ENCODE results near the gene HDGF. TPM values are rescaled to one million over a fixed set of nuclear protein-coding genes. Genes with fewer than 3 reads are reported as not detected.

HDGF gene
- total RNA-seq, 1 donor from 2014 or later = 61.6 TPM

GRCh38 chr1:156755527-156755950 lies 4.1 kb upstream of the HDGF start:
- Histone ChIP-seq H3K9me3 (ENCODE audit: control insufficient read depth in 3 of 3, low read length in 3 of 3) (no peaks in the 10 kb centered on the region), H3K4me1 (ENCODE audit: control insufficient read depth in 3 of 3, insufficient read depth in 3 of 3, low read length in 3 of 3) (peaks cover 18 to 33% (median 31%) of the 10 kb centered on the region in 3 donors), H3K27me3 (ENCODE audit: control insufficient read depth in 3 of 3, insufficient read depth in 3 of 3, low read length in 3 of 3) (no peaks in the 10 kb centered on the region), H3K4me3 (ENCODE audit: low read length in 3 of 3) (no peak overlapping the region), H3K9ac (ENCODE audit: low read depth in 1 of 3, low read length in 3 of 3) (no peak overlapping the region), H3K36me3 (ENCODE audit: control insufficient read depth in 3 of 3, insufficient read depth in 3 of 3, low read length in 3 of 3) (no peaks in the 10 kb centered on the region), H3K27ac (ENCODE audit: low read depth, low read length) (no peak overlapping the region)

- Histone ChIP-seq H3K9me3 (ENCODE audit: control insufficient read depth in 3 of 3, low read length in 3 of 3) (no peaks in the 10 kb centered on the region), H3K4me3 (ENCODE audit: low read length in 3 of 3) (no peak overlapping the region), H3K27ac (ENCODE audit: low read depth, low read length) (no peak overlapping the region), H3K4me1 (ENCODE audit: control insufficient read depth in 3 of 3, insufficient read depth in 3 of 3, low read length in 3 of 3) (peaks cover 27 to 40% (median 38%) of the 10 kb centered on the region in 3 donors), H3K27me3 (ENCODE audit: control insufficient read depth in 3 of 3, insufficient read depth in 3 of 3, low read length in 3 of 3) (no peaks in the 10 kb centered on the region), H3K36me3 (ENCODE audit: control insufficient read depth in 3 of 3, insufficient read depth in 3 of 3, low read length in 3 of 3) (peaks cover 0 to 4% (median 0%) of the 10 kb centered on the region in 3 donors), H3K9ac (ENCODE audit: low read depth in 1 of 3, low read length in 3 of 3) (no peak overlapping the region)
Observed at GRCh38 chr1:156754219-156754618, 2.7 kb upstream of the HDGF start.

DNA sequence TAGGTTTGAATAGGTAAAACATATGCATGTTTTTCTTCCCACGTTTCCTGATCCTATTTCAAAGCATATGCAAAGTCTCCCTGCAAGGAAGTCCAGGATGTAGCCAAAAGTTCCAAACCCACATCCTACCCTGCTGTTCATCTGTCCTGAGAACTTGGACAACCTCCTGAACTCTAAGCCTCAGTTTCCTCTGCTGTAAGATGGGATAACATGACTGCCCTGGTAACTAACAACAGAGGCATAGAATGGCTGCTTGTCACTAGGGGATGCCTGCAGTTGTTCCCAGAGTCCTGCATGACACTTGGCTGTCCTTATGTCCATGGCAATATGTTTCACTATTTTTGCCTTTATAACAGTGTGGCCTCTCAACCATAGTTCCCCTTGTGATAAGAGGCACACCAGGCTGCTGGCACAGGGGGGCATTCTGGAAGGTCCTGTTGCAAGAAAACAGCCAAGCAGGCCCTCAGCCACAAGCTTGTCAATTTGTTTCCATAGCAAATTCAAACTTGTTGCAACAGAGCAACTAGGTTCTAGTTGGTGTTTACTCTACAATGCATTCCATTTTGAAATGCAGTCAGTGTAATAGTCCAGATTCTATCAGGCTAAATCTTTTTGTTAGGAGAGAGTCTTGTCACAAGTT lies 1.5 kb upstream of the HDGF start:
- H3K36me3 ChIP-seq (ENCODE audit: control insufficient read depth in 3 of 3, insufficient read depth in 3 of 3, low read length in 3 of 3) = peaks cover 0 to 4% (median 0%) of the 10 kb centered on the region in 3 donors
- H3K4me3 ChIP-seq (ENCODE audit: low read length in 3 of 3) = peak overlapping the region; percentile 93 to 98 (median 95)
- no peaks in the 10 kb centered on the region for H3K27me3 ChIP-seq (ENCODE audit: control insufficient read depth in 3 of 3, insufficient read depth in 3 of 3, low read length in 3 of 3)
- H3K9ac ChIP-seq (ENCODE audit: low read depth in 1 of 3, low read length in 3 of 3) = peak overlapping the region; percentile 98 to 99 (median 98)
- H3K9me3 ChIP-seq (ENCODE audit: control insufficient read depth in 3 of 3, low read length in 3 of 3) = no peaks in the 10 kb centered on the region
- peaks cover 40 to 52% (median 50%) of the 10 kb centered on the region in 3 donors for H3K4me1 ChIP-seq (ENCODE audit: control insufficient read depth in 3 of 3, insufficient read depth in 3 of 3, low read length in 3 of 3)
- peak overlapping the region; percentile 32 for H3K27ac ChIP-seq (ENCODE audit: low read depth, low read length)

DNA sequence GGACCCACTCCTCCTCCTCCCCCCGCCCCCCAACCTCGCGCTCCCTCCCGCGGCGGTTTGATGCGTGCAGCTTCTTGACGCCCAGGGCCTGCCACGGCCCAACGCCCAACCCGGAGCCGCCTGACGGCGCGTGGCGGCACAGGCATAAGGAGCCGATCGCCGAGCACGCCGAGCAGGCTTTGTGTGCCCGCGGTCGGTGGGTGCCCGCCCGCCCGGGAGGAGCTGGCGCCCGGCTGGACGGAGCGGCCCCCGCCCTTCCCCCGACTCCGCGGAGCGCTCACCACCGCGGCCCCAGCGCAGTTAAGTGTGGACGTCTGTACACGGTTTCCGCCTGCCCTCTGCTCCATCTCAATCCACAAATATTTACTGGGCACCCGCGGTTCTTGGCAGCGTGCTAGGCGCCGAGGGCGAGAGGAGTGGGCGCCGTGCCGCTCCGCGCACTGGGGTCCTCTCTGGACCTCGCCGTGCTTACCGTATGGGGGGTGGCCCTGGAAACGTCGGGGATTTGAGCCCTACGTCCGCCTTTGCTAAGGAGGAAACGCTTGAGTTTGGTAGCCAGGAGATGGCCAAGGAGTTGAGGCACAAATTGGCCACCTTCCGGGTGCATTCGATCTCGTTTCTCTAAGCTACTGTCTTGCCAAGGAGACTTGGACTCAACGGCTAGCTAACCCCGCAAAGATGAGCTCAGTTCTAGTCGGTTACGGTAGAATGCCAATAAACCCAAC lies 444 bp upstream of the HDGF start:
- Histone ChIP-seq H3K9ac (ENCODE audit: low read depth in 1 of 3, low read length in 3 of 3) (peak overlapping the region; percentile 98 to 99 (median 98)), H3K36me3 (ENCODE audit: control insufficient read depth in 3 of 3, insufficient read depth in 3 of 3, low read length in 3 of 3) (peaks cover 0 to 4% (median 0%) of the 10 kb centered on the region in 3 donors), H3K9me3 (ENCODE audit: control insufficient read depth in 3 of 3, low read length in 3 of 3) (no peaks in the 10 kb centered on the region), H3K27ac (ENCODE audit: low read depth, low read length) (peak overlapping the region; percentile 100), H3K27me3 (ENCODE audit: control insufficient read depth in 3 of 3, insufficient read depth in 3 of 3, low read length in 3 of 3) (no peaks in the 10 kb centered on the region), H3K4me3 (ENCODE audit: low read length in 3 of 3) (peak overlapping the region; percentile 93 to 98 (median 95)), H3K4me1 (ENCODE audit: control insufficient read depth in 3 of 3, insufficient read depth in 3 of 3, low read length in 3 of 3) (peaks cover 48 to 61% (median 58%) of the 10 kb centered on the region in 3 donors)

DNA sequence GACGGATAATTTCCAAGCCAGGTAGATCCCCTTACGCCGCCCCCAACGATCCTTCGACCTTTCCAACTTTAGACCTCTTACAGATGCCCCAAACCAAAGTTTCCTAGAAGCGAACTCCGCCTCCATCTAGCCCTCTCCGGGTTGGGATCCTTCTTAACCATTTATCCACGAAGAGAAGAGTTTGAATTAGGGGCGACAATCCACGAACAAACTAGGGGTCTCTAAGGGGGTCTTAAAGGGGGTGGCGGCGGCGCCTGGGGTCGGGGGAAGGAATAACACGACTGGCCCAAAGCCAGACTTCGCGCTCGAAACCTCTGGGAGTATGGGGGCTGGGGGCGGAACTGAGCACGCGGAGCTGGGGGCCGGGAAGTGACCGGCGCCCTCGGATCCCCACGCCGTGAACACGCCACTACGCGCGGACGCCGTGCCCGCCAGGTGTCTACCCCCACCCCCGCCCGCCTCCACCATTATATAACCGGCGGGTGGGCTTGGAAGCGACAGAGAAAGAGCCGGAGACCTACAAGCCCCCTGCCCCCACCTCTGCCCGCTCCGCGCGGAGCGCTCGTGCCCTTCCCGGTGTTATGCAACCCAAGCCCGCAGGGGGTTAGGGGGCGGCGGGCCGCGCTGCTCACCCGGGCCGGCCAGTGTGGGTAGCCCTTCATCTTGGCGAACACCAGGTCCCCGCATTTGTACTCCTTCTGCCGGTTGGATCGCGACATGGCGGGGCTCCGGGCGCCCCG lies 594 bp downstream of the HDGF start:
- no peaks in the 10 kb centered on the region for H3K9me3 ChIP-seq (ENCODE audit: control insufficient read depth in 3 of 3, low read length in 3 of 3)
- H3K9ac ChIP-seq (ENCODE audit: low read depth in 1 of 3, low read length in 3 of 3) = peak overlapping the region; percentile 86 to 96 (median 95)
- H3K27me3 ChIP-seq (ENCODE audit: control insufficient read depth in 3 of 3, insufficient read depth in 3 of 3, low read length in 3 of 3) = no peaks in the 10 kb centered on the region
- peak overlapping the region; percentile 88 to 93 (median 89) for H3K4me3 ChIP-seq (ENCODE audit: low read length in 3 of 3)
- peaks cover 53 to 70% (median 67%) of the 10 kb centered on the region in 3 donors for H3K4me1 ChIP-seq (ENCODE audit: control insufficient read depth in 3 of 3, insufficient read depth in 3 of 3, low read length in 3 of 3)
- peaks cover 0 to 4% (median 0%) of the 10 kb centered on the region in 3 donors for H3K36me3 ChIP-seq (ENCODE audit: control insufficient read depth in 3 of 3, insufficient read depth in 3 of 3, low read length in 3 of 3)
- peak overlapping the region; percentile 100 for H3K27ac ChIP-seq (ENCODE audit: low read depth, low read length)

GRCh38 chr1:156750191-156750672 lies 1.2 kb downstream of the HDGF start:
- Histone ChIP-seq H3K27me3 (ENCODE audit: control insufficient read depth in 3 of 3, insufficient read depth in 3 of 3, low read length in 3 of 3) (no peaks in the 10 kb centered on the region), H3K9me3 (ENCODE audit: control insufficient read depth in 3 of 3, low read length in 3 of 3) (no peaks in the 10 kb centered on the region), H3K9ac (ENCODE audit: low read depth in 1 of 3, low read length in 3 of 3) (peak overlapping the region; percentile 86 to 96 (median 95)), H3K36me3 (ENCODE audit: control insufficient read depth in 3 of 3, insufficient read depth in 3 of 3, low read length in 3 of 3) (peaks cover 0 to 4% (median 0%) of the 10 kb centered on the region in 3 donors), H3K27ac (ENCODE audit: low read depth, low read length) (peak overlapping the region; percentile 100), H3K4me1 (ENCODE audit: control insufficient read depth in 3 of 3, insufficient read depth in 3 of 3, low read length in 3 of 3) (peaks cover 60 to 71% (median 71%) of the 10 kb centered on the region in 3 donors), H3K4me3 (ENCODE audit: low read length in 3 of 3) (peak overlapping the region; percentile 88 to 93 (median 89))

DNA sequence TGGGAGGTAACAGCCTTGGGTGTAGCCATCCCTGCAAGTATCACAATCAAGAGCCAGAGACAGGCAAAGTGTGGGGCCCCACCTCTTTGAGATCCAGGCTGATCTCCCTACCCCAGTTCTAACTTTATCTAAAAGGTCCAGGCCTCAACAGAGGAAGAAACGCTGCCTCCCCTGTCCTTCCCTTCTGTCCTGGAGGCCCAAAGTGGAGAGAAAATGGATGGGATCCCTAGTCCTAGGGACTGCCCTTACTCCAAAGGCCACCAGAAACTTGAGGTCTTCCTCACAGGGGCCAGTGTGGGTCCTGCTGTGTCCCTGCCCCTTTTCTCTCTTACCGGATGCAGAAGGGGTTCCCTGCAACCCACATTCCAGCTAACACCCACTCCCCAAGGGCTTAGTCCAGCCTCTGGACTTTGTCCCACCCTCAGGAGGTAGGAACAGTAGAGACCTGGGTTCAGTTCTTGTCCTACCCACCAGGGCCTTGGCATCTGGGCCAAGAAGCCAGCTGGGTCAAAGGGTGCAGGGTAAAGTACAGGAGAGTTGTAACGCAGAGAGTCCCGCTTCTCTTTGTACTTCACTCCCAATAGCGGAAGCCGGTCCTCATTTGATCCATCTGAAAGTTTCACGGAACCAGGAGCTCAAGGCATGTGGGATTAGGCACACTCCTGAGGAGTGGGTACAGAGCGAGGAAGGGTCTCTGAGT lies 1.9 kb downstream of the HDGF start:
- Histone ChIP-seq H3K4me3 (ENCODE audit: low read length in 3 of 3) (peak overlapping the region; percentile 88 to 93 (median 89)), H3K27ac (ENCODE audit: low read depth, low read length) (peak overlapping the region; percentile 100), H3K9me3 (ENCODE audit: control insufficient read depth in 3 of 3, low read length in 3 of 3) (no peaks in the 10 kb centered on the region), H3K9ac (ENCODE audit: low read depth in 1 of 3, low read length in 3 of 3) (peak overlapping the region; percentile 86 to 96 (median 95)), H3K4me1 (ENCODE audit: control insufficient read depth in 3 of 3, insufficient read depth in 3 of 3, low read length in 3 of 3) (peaks cover 66 to 76% (median 68%) of the 10 kb centered on the region in 3 donors), H3K27me3 (ENCODE audit: control insufficient read depth in 3 of 3, insufficient read depth in 3 of 3, low read length in 3 of 3) (no peaks in the 10 kb centered on the region), H3K36me3 (ENCODE audit: control insufficient read depth in 3 of 3, insufficient read depth in 3 of 3, low read length in 3 of 3) (peaks cover 0 to 8% (median 5%) of the 10 kb centered on the region in 3 donors)

GRCh38 chr1:156748670-156749418 lies 2.6 kb downstream of the HDGF start:
- no peaks in the 10 kb centered on the region for H3K27me3 ChIP-seq (ENCODE audit: control insufficient read depth in 3 of 3, insufficient read depth in 3 of 3, low read length in 3 of 3)
- peaks cover 4 to 13% (median 8%) of the 10 kb centered on the region in 3 donors for H3K36me3 ChIP-seq (ENCODE audit: control insufficient read depth in 3 of 3, insufficient read depth in 3 of 3, low read length in 3 of 3)
- H3K4me1 ChIP-seq (ENCODE audit: control insufficient read depth in 3 of 3, insufficient read depth in 3 of 3, low read length in 3 of 3) = peaks cover 62 to 71% (median 63%) of the 10 kb centered on the region in 3 donors

More at GRCh38 chr1:156748670-156749418, 2.6 kb downstream of the HDGF start:
- H3K9me3 ChIP-seq (ENCODE audit: control insufficient read depth in 3 of 3, low read length in 3 of 3) = no peaks in the 10 kb centered on the region
- peak overlapping the region; percentile 88 to 93 (median 89) for H3K4me3 ChIP-seq (ENCODE audit: low read length in 3 of 3)
- peak overlapping the region; percentile 100 for H3K27ac ChIP-seq (ENCODE audit: low read depth, low read length)
- peak overlapping the region; percentile 86 to 96 (median 95) for H3K9ac ChIP-seq (ENCODE audit: low read depth in 1 of 3, low read length in 3 of 3)

All from skeletal muscle tissue (tissue), 4 donors.